HFF-Myc (cell line): ENCODE measurements around the gene ICE1.
"Not testable (repeated sequence)": the region's sequence is repeated elsewhere in the genome, so short reads cannot be mapped to it uniquely, and the experiment has no call there.

Source experiments
- DNase-seq: peaks from one replicate; pipeline ENCODE4 v3.0.0-alpha.2; 2011; ENCODE audit warnings: low read depth; ENCODE audit errors: extremely low read depth
- H3K4me3 ChIP-seq: replicated peaks from 2 replicates; pipeline ENCODE4 v1.5.1; 2011; ENCODE audit warnings: low read depth, mild to moderate bottlenecking, control low read depth, low read length
- TF ChIP-seq, protein P1 (sequence below): IDR thresholded peaks from 2 replicates; pipeline ENCODE4 v1.5.1; 2012; ENCODE audit warnings: mild to moderate bottlenecking, low read depth, low read length, control low read depth; ENCODE audit errors: missing control alignments

The ICE1 gene

DNA sequence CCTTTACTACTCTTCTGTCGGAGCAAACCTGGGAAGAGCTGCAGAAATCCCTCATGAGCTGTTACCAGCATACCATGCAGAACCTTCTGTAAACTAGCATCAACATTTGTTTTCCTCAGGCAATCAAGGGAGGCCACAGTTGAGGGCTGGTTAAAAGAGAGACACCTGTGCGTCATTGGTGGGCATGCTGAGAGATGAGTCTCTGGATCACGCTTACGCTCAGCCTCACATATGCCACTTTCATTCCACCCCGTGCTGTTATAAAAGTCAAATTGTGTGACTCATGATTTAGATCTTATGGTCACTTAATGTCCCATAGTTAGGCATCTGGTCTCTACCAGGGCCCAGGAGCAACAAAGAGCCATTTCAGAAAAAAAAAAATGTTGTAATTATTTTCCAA lies 18.1 kb upstream of the ICE1 start:
- TF ChIP-seq, protein P1, sequence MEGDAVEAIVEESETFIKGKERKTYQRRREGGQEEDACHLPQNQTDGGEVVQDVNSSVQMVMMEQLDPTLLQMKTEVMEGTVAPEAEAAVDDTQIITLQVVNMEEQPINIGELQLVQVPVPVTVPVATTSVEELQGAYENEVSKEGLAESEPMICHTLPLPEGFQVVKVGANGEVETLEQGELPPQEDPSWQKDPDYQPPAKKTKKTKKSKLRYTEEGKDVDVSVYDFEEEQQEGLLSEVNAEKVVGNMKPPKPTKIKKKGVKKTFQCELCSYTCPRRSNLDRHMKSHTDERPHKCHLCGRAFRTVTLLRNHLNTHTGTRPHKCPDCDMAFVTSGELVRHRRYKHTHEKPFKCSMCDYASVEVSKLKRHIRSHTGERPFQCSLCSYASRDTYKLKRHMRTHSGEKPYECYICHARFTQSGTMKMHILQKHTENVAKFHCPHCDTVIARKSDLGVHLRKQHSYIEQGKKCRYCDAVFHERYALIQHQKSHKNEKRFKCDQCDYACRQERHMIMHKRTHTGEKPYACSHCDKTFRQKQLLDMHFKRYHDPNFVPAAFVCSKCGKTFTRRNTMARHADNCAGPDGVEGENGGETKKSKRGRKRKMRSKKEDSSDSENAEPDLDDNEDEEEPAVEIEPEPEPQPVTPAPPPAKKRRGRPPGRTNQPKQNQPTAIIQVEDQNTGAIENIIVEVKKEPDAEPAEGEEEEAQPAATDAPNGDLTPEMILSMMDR, result no peak
- no peak overlapping the region for H3K4me3 ChIP-seq
- DNase-seq, result no peak

DNA sequence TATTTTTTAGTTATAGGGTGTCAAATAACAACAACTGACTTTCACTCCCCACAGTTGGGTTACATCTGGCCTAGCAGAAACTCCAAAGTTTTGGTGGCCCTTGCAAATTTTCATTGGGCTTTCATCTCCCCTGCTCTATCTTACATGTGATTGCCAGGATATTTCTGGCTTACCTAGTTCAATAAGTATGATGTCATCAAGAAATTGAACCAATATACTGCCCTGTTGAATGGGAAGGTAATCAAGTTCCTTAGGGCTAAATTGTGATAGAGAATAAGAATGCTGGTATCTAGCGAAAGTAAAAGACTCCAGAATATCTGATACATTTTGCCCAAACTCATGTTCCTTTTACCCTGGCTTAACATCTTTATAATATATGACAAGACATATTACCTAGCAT lies 17.0 kb upstream of the ICE1 start:
- TF ChIP-seq, protein P1, result no peak
- no peak overlapping the region for H3K4me3 ChIP-seq
- DNase-seq, result no peak

DNA sequence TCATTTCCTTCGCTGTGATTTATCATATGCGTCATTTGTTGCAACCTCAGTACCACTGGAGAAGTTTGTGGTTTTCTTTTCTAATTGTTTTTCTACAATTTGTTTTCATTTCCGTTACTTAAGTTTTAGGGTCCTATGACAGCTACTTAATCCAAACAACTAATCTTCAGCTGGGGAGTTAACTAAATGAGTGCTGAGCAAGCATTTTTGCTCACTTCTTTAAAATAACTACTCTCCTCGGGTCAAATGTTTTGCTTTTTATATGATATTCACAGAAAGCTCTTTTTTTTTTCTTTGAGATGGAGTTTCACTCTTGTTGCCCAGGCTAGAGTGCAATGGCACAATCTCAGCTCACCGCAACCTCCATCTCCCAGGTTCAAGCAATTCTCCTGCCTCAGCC lies 14.6 kb upstream of the ICE1 start:
- TF ChIP-seq, protein P1, result no peak
- DNase-seq, result no peak
- H3K4me3 ChIP-seq, result no peak overlapping the region

DNA sequence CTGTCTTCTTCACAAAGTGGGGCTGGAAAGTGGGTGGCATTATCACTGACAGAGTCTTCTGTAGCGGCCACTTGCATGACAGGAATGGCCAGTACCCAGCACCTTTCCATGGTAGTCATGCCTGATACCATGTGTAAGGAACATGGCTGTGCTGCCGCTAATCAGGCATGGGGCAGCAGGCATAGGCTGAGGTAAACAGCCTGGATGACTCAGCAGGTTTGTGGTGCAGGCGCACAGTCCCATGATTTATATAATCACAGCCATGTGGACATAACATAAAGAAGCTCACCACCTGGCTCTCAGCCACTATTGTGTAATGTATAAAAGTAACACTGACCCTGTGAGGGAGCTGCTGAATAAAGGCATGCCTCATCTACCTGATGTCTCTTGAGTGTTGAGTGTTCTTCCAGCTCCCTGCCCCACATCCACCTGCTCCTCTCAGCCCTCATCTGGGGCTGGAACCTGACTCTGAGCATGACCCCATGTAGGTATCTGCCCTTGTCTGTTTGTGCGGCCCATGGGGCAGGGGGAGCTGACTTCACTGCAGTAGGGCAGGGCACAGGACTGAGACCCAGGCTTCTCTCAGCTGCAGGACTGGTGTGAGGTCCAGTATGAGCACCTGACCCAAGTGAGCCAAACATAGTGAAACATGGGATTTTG lies 13.2 kb upstream of the ICE1 start:
- DNase-seq, result no peak
- TF ChIP-seq, protein P1, result no peak
- no peak overlapping the region for H3K4me3 ChIP-seq

DNA sequence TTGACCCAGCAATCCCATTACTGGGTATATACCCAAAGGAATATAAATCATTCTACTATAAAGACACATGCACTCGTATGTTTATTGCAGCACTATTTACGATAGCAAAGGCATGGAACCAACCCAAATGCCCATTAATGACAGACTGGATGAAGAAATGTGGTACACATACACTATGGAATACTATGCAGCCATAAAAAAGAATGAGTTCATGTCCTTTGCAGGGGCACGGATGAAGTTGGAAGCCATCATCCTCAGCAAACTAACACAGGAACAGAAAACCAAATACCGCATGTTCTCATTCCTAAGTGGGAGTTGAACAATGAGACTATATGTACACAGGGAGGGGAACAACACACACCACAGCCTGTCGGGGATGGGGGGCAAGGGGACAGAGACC lies 8.6 kb upstream of the ICE1 start:
- DNase-seq, H3K4me3 ChIP-seq: not testable (repeated sequence)

DNA sequence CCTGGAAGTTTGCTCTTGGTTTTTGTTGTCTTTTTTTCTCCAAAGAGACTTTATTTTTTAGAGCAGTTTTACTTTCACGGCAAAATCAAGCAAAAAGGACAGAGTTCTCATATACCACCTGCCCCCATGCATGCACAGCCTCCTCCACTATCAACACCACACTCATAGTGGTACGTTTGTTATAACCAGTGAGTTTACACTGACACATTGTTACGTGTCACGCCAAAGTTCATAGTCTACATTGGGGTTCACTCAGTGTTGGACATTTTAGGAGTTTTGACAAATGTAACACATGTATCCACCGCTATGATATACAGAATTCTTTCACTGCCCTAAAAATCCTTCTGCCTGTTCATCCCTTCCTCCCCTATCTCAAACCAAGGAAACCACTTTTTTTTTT lies 7.5 kb upstream of the ICE1 start:
- TF ChIP-seq, protein P1, result no peak
- DNase-seq, result no peak
- H3K4me3 ChIP-seq, result no peak overlapping the region

DNA sequence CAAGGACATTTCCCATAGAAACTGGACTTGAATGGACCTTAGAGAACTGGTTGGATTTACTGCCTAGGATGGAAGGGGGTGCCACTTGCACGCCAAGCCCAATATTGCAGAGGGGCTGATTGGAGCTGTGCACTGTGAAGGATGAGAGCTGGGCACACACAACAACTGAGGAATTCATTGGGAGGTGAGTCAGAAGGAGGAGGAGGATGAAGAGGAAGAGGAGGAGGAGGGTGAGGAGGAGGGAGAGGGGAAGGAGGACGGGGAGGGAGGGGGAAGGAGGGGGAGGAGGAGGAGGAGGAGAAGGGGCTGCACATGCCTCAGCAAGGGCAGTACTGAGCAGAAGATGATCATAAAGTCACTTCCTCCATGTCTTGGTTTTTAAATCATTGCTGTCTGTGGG lies 5.7 kb upstream of the ICE1 start:
- H3K4me3 ChIP-seq, result no peak overlapping the region
- TF ChIP-seq, protein P1, result no peak
- no peak for DNase-seq
